Measurements from ENCODE around the gene ZMAT5. TPM values are rescaled to one million over a fixed set of nuclear protein-coding genes. Genes with fewer than 3 reads are reported as not detected.

Gene ZMAT5
- total and polyA plus RNA-seq, 2 of the 13 experiments (the other 11 are each of a cell fraction or from before 2014, with no cell fraction given) = 20.7 to 27.8 TPM

- in situ Hi-C loops (cut with HindIII; ENCODE audit: extremely low pct_ligation_motif_present, low pct_unique_long_range_greater_than_20kb) (no loop called here), intact Hi-C loops (cut with micrococcal nuclease; ENCODE audit: unreplicated experiment) (no loop called here)
- Histone ChIP-seq H3K27me3 (ENCODE audit: control insufficient read depth in 1 of 2, insufficient read depth in 2 of 2, low read length in 2 of 2) (no peaks in the 10 kb centered on the region), H3K27ac (ENCODE audit: extremely low read length, insufficient read depth, low read length) (no peak overlapping the region), H3K9me3 (ENCODE audit: low read length) (no peaks in the 10 kb centered on the region), H3K4me2 (ENCODE audit: low read depth, low read length) (no peak overlapping the region), H4K20me1 (ENCODE audit: insufficient read depth, low read length) (no peaks in the 10 kb centered on the region), H3K4me1 (ENCODE audit: insufficient read depth, low read length) (no peaks in the 10 kb centered on the region), H3K4me3 (replicated peaks in 1 of 3; ENCODE audit: insufficient read depth in 1 of 3, low read depth in 2 of 3, low read length in 3 of 3) (no peak overlapping the region), H3K36me3 (replicated peaks in 1 of 2; ENCODE audit: control insufficient read depth in 1 of 2, insufficient read depth in 2 of 2, low read length in 2 of 2) (peaks cover 3% of the 10 kb centered on the region in 2 experiments; a peak in 3 of 5 replicates), H2AFZ (ENCODE audit: low read length) (no peak overlapping the region), H3K9ac (ENCODE audit: insufficient read depth, low read depth, low read length) (no peak overlapping the region), H3K79me2 (ENCODE audit: insufficient read depth, low read length) (no peaks in the 10 kb centered on the region)
- ATAC-seq (no peak), DNase-seq (ENCODE audit: low spot score) (no peak), FAIRE-seq (no peak)
- CTCF ChIA-PET (ENCODE audit: low intra/inter-chr PET ratio, low total read pairs) = no interaction called here
- TF ChIP-seq U2AF2 (IDR thresholded peaks at IDR 0.05; ENCODE audit: low read depth, low read length) = no peak
- WGBS (ENCODE audit: low lambda C conversion rate) = 81% methylated on average over 6 of the region's 15 CpGs
- no TSS peak for BruUV-seq (replicated peaks)
- POLR2A ChIA-PET = no interaction called here
These were observed 28.5 kb downstream of the ZMAT5 start for GRCh38 chr22:29738118-29738815.

GRCh38 chr22:29737251-29738117 lies 29.3 kb downstream of the ZMAT5 start:
- Histone ChIP-seq H3K27ac (ENCODE audit: extremely low read length, insufficient read depth, low read length) (no peak overlapping the region), H3K27me3 (ENCODE audit: control insufficient read depth in 1 of 2, insufficient read depth in 2 of 2, low read length in 2 of 2) (no peaks in the 10 kb centered on the region), H3K4me3 (replicated peaks in 1 of 3; ENCODE audit: insufficient read depth in 1 of 3, low read depth in 2 of 3, low read length in 3 of 3) (no peak overlapping the region), H3K4me1 (ENCODE audit: insufficient read depth, low read length) (no peaks in the 10 kb centered on the region), H3K4me2 (ENCODE audit: low read depth, low read length) (no peak overlapping the region), H3K9ac (ENCODE audit: insufficient read depth, low read depth, low read length) (no peak overlapping the region), H3K79me2 (ENCODE audit: insufficient read depth, low read length) (no peaks in the 10 kb centered on the region), H2AFZ (ENCODE audit: low read length) (no peak overlapping the region), H4K20me1 (ENCODE audit: insufficient read depth, low read length) (no peaks in the 10 kb centered on the region), H3K36me3 (replicated peaks in 1 of 2; ENCODE audit: control insufficient read depth in 1 of 2, insufficient read depth in 2 of 2, low read length in 2 of 2) (peaks cover 3 to 6% of the 10 kb centered on the region in 2 experiments; a peak in 3 of 5 replicates), H3K9me3 (ENCODE audit: low read length) (no peaks in the 10 kb centered on the region)
- in situ Hi-C loops (cut with HindIII; ENCODE audit: extremely low pct_ligation_motif_present, low pct_unique_long_range_greater_than_20kb) (no loop called here), intact Hi-C loops (cut with micrococcal nuclease; ENCODE audit: unreplicated experiment) (no loop called here)
- WGBS (ENCODE audit: low lambda C conversion rate) = 80% methylated on average over 19 of the region's 22 CpGs
- no peak for FAIRE-seq
- no peak for ATAC-seq
- no peak for DNase-seq (ENCODE audit: low spot score)
- CTCF ChIA-PET (ENCODE audit: low intra/inter-chr PET ratio, low total read pairs) = no interaction called here
- no peak for TF ChIP-seq JDP2 (CRISPR knock-in tag; IDR thresholded peaks at IDR 0.05; ENCODE audit: borderline replicate concordance)
- no peak for TF ChIP-seq ZNF383 (CRISPR knock-in tag; IDR thresholded peaks at IDR 0.05; ENCODE audit: borderline replicate concordance)
- TF ChIP-seq HOXA7 (CRISPR knock-in tag; IDR thresholded peaks at IDR 0.05) = no peak
- TF ChIP-seq HNF1B (CRISPR knock-in tag; IDR thresholded peaks at IDR 0.05) = no peak
- TF ChIP-seq PCBP2 (optimal IDR thresholded peaks at IDR 0.05; ENCODE audit: low read depth, low read length, poor library complexity, severe bottlenecking) = no peak
- no peak for TF ChIP-seq ZBTB46 (CRISPR knock-in tag; IDR thresholded peaks at IDR 0.05; ENCODE audit: borderline replicate concordance)
- no peak for TF ChIP-seq RBM39 (IDR thresholded peaks at IDR 0.05; ENCODE audit: low read depth, low read length, poor library complexity, severe bottlenecking)
- no peak for TF ChIP-seq SALL2 (CRISPR knock-in tag; IDR thresholded peaks at IDR 0.05)
- no peak for TF ChIP-seq ZNF235 (CRISPR knock-in tag; IDR thresholded peaks at IDR 0.05; ENCODE audit: borderline replicate concordance)
- no peak for TF ChIP-seq STAT5B (CRISPR knock-in tag; IDR thresholded peaks at IDR 0.05)
- no peak for TF ChIP-seq MAFF (IDR thresholded peaks at IDR 0.05; ENCODE audit: low read depth, low read length)
- BruUV-seq (replicated peaks) = no TSS peak
- POLR2A ChIA-PET = no interaction called here
